ENCODE data around the gene UBTD2.
A peak's percentile ranks its signal among the peaks of the same experiment; 100 is the strongest.

UBTD2 gene

GRCh38 chr5:172299916-172300439, 16.4 kb upstream of the UBTD2 start:
- peaks cover 4% of the 10 kb centered on the region; the same call in 1 of the 2 replicates for H3K4me1 ChIP-seq (ENCODE audit: control insufficient read depth, insufficient read depth, low read length)
- H3K4me3 ChIP-seq (ENCODE audit: low read depth, low read length), result no peak overlapping the region
- no peaks in the 10 kb centered on the region for H3K9me3 ChIP-seq (ENCODE audit: control insufficient read depth, insufficient read depth, low read depth, low read length)
- POLR2A ChIA-PET, result no interaction called here
- no peak overlapping the region for H3K27ac ChIP-seq (ENCODE audit: extremely low read depth, low read depth, low read length)
- TF ChIP-seq ZSCAN4 (tag by site-specific recombination; IDR thresholded peaks at IDR 0.05) (no peak), ZNF121 (tag by site-specific recombination; IDR thresholded peaks at IDR 0.05) (peak; percentile 82), ZNF248 (tag by site-specific recombination; IDR thresholded peaks at IDR 0.05) (no peak), REST (tag by site-specific recombination; IDR thresholded peaks at IDR 0.05) (no peak), ZNF660 (tag by site-specific recombination; IDR thresholded peaks at IDR 0.05) (peak; percentile 75)
- TF ChIP-seq, protein P1, sequence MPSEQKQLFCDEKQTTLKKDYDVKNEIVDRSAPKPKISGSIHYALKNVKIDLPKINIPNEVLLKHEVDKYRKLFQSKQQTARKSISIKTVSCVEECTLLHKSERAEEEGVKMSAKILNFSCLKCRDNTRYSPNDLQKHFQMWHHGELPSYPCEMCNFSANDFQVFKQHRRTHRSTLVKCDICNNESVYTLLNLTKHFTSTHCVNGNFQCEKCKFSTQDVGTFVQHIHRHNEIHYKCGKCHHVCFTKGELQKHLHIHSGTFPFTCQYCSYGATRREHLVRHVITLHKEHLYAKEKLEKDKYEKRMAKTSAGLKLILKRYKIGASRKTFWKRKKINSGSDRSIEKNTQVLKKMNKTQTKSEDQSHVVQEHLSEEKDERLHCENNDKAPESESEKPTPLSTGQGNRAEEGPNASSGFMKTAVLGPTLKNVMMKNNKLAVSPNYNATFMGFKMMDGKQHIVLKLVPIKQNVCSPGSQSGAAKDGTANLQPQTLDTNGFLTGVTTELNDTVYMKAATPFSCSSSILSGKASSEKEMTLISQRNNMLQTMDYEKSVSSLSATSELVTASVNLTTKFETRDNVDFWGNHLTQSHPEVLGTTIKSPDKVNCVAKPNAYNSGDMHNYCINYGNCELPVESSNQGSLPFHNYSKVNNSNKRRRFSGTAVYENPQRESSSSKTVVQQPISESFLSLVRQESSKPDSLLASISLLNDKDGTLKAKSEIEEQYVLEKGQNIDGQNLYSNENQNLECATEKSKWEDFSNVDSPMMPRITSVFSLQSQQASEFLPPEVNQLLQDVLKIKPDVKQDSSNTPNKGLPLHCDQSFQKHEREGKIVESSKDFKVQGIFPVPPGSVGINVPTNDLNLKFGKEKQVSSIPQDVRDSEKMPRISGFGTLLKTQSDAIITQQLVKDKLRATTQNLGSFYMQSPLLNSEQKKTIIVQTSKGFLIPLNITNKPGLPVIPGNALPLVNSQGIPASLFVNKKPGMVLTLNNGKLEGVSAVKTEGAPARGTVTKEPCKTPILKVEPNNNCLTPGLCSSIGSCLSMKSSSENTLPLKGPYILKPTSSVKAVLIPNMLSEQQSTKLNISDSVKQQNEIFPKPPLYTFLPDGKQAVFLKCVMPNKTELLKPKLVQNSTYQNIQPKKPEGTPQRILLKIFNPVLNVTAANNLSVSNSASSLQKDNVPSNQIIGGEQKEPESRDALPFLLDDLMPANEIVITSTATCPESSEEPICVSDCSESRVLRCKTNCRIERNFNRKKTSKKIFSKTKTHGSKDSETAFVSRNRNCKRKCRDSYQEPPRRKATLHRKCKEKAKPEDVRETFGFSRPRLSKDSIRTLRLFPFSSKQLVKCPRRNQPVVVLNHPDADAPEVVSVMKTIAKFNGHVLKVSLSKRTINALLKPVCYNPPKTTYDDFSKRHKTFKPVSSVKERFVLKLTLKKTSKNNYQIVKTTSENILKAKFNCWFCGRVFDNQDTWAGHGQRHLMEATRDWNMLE (tag by site-specific recombination; conservative IDR thresholded peaks at IDR 0.05; ENCODE audit: low read depth), result no peak
- TF ChIP-seq, protein P2, sequence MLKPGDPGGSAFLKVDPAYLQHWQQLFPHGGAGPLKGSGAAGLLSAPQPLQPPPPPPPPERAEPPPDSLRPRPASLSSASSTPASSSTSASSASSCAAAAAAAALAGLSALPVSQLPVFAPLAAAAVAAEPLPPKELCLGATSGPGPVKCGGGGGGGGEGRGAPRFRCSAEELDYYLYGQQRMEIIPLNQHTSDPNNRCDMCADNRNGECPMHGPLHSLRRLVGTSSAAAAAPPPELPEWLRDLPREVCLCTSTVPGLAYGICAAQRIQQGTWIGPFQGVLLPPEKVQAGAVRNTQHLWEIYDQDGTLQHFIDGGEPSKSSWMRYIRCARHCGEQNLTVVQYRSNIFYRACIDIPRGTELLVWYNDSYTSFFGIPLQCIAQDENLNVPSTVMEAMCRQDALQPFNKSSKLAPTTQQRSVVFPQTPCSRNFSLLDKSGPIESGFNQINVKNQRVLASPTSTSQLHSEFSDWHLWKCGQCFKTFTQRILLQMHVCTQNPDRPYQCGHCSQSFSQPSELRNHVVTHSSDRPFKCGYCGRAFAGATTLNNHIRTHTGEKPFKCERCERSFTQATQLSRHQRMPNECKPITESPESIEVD (tag by site-specific recombination; IDR thresholded peaks at IDR 0.05), result peak; percentile 56
- CTCF ChIA-PET, result interaction anchor here (0.7 to 1.1 kb wide), 2 partner anchors 70 to 379 kb away, joined by 3 to 4 read pairs; no protein-coding TSS in a partner anchor
- no peaks in the 10 kb centered on the region for H3K36me3 ChIP-seq (ENCODE audit: control insufficient read depth in 2 of 2, insufficient read depth in 1 of 2, low read length in 2 of 2)

DNA sequence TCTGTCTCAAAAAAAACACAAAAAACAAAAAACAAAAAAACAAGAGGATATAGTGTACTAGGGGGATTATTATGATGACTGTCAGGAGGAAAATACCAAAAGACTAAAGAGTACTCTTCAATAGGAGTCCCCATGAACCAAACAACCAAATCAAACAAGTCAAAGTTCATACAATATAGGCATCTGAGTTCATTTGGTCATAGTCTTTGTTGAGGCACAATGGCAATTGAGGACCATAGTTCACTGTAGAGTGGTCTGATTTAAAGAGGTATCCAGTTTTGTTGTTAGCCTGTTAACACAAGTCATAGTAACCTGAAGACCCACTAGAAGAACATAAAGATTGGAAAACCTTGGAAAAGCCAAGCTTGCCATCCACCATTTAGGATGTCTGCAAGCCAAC, 11.3 kb upstream of the UBTD2 start:
- H3K36me3 ChIP-seq (ENCODE audit: control insufficient read depth in 2 of 2, insufficient read depth in 1 of 2, low read length in 2 of 2), result no peaks in the 10 kb centered on the region
- H3K4me3 ChIP-seq (ENCODE audit: low read depth, low read length), result no peak overlapping the region
- peaks cover 4% of the 10 kb centered on the region; the same call in 1 of the 2 replicates for H3K4me1 ChIP-seq (ENCODE audit: control insufficient read depth, insufficient read depth, low read length)
- no peak overlapping the region for H3K27ac ChIP-seq (ENCODE audit: extremely low read depth, low read depth, low read length)
- ChIA-PET POLR2A (no interaction called here), CTCF (interaction anchor here (0.6 to 3.7 kb wide), 6 partner anchors 105 to 383 kb away, joined by 3 to 19 read pairs (median 6); partner anchors contain the start of gene STK10)
- no peaks in the 10 kb centered on the region for H3K9me3 ChIP-seq (ENCODE audit: control insufficient read depth, insufficient read depth, low read depth, low read length)
- TF ChIP-seq ZNF624 (tag by site-specific recombination; IDR thresholded peaks at IDR 0.05), result no peak
- TF ChIP-seq GLI4 (tag by site-specific recombination; IDR thresholded peaks at IDR 0.05), result no peak
- TF ChIP-seq ZNF670 (tag by site-specific recombination; IDR thresholded peaks at IDR 0.05; ENCODE audit: low read depth), result no peak
- TF ChIP-seq ZNF548 (tag by site-specific recombination; IDR thresholded peaks at IDR 0.05), result no peak
- no peak for TF ChIP-seq ZNF292 (tag by site-specific recombination; IDR thresholded peaks at IDR 0.05; ENCODE audit: borderline replicate concordance, low read depth)
- TF ChIP-seq ZNF571 (tag by site-specific recombination; IDR thresholded peaks at IDR 0.05), result no peak
- TF ChIP-seq, protein P3, sequence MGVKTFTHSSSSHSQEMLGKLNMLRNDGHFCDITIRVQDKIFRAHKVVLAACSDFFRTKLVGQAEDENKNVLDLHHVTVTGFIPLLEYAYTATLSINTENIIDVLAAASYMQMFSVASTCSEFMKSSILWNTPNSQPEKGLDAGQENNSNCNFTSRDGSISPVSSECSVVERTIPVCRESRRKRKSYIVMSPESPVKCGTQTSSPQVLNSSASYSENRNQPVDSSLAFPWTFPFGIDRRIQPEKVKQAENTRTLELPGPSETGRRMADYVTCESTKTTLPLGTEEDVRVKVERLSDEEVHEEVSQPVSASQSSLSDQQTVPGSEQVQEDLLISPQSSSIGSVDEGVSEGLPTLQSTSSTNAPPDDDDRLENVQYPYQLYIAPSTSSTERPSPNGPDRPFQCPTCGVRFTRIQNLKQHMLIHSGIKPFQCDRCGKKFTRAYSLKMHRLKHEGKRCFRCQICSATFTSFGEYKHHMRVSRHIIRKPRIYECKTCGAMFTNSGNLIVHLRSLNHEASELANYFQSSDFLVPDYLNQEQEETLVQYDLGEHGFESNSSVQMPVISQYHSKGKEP (tag by site-specific recombination; IDR thresholded peaks at IDR 0.05), result no peak
- TF ChIP-seq ZNF701 (tag by site-specific recombination; IDR thresholded peaks at IDR 0.05), result no peak
- no peak for TF ChIP-seq ZBTB48 (tag by site-specific recombination; IDR thresholded peaks at IDR 0.05)
- no peak for TF ChIP-seq FEZF1 (tag by site-specific recombination; IDR thresholded peaks at IDR 0.05)
